Lower leg skin (tissue), 3 donors: Measurements from ENCODE around the gene GAP43.

Experiments used
- POLR2A ChIP-seq, 2 donors: fragments of 450-650 bp; IDR thresholded peaks; one replicate each; pipeline ENCODE4 v1.6.1; 2016 to 2017; ENCODE audit warnings: antibody characterized with exemption in 2 of 2, mild to moderate bottlenecking in 1 of 2, moderate library complexity in 1 of 2
- TF ChIP-seq, protein P1 (sequence below), 3 donors: fragments of 450-650 bp; IDR thresholded peaks; one replicate each; pipeline ENCODE4 v1.5.1; 2016; ENCODE audit warnings: antibody characterized with exemption in 3 of 3, mild to moderate bottlenecking in 3 of 3, moderate library complexity in 2 of 3

DNA sequence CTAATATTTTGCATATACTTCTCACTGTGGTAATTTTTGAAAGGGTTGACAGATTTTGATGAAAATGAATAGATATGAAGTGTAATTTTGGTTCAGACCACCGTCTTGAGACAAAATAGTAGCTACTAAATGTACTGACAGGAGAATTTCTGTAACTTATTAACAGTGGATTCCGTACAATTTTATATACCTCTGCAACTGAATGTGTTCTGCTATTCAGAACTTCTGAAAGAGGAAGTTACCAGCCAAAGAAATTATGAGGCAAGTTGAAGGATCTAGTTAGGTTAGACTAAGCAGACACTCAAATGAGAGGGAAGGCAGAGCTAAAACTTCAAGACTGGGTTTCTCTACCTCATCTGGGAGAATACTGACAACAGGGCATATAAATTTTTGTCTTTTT lies 29.4 kb downstream of the GAP43 start:
- TF ChIP-seq, protein P1, sequence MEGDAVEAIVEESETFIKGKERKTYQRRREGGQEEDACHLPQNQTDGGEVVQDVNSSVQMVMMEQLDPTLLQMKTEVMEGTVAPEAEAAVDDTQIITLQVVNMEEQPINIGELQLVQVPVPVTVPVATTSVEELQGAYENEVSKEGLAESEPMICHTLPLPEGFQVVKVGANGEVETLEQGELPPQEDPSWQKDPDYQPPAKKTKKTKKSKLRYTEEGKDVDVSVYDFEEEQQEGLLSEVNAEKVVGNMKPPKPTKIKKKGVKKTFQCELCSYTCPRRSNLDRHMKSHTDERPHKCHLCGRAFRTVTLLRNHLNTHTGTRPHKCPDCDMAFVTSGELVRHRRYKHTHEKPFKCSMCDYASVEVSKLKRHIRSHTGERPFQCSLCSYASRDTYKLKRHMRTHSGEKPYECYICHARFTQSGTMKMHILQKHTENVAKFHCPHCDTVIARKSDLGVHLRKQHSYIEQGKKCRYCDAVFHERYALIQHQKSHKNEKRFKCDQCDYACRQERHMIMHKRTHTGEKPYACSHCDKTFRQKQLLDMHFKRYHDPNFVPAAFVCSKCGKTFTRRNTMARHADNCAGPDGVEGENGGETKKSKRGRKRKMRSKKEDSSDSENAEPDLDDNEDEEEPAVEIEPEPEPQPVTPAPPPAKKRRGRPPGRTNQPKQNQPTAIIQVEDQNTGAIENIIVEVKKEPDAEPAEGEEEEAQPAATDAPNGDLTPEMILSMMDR (IDR thresholded peaks at IDR 0.05) = no peak
- TF ChIP-seq POLR2A (IDR thresholded peaks at IDR 0.05) = no peak
